Frontal cortex (tissue), 4 donors: Measurements from ENCODE around the gene DDI2. TPM values are rescaled to one million over a fixed set of nuclear protein-coding genes. Genes with fewer than 3 reads are reported as not detected.
"Not testable (repeated sequence)": the region's sequence is repeated elsewhere in the genome, so short reads cannot be mapped to it uniquely, and the experiment has no call there.

Experiments used
- DNase-seq, 2 donors: peaks; one replicate each; pipeline ENCODE4 v3.0.0; 2012; ENCODE audit warnings: low spot score in 2 of 2
- FAIRE-seq: peaks from 2 replicates; lab custom pipeline; 2012; peaks lifted over from hg19 to GRCh38; lab: Jason Lieb, UNC
- total RNA-seq: library from RNA; depleted of rRNA; stranded (reverse); fragments of >200 nt; gene quantifications from one replicate; pipeline ENCODE4 v1.2.3, GENCODE V29; 2014
- donor health status: control.
- donor health status: control.
- donor health status: control.

The DDI2 gene
- total RNA-seq, 1 donor from 2014 or later: 11.8 TPM

DNA sequence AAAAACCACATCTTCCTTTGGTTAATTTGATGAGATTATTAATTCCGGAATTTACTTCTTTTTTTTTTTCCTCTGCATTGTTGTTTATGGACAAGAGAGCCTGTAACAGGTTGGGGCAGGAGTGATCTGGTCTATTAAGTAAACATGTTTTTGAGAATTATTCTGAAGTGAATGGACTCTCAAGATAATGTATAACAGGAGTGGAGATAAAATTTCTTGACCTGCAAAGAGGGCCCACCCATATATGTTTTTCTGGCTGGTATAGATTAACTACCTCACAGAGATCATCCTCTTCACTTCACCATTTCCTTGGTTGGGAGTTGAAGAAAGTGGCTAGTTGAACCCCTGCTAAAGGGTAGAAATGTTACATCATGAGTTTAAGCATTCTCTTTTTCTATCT is 10.7 kb downstream of the DDI2 start:
- no peak for FAIRE-seq
- DNase-seq: no peak

GRCh38 chr1:15633756-15634420 is 16.6 kb downstream of the DDI2 start:
- DNase-seq (no peak), FAIRE-seq (no peak)

DNA sequence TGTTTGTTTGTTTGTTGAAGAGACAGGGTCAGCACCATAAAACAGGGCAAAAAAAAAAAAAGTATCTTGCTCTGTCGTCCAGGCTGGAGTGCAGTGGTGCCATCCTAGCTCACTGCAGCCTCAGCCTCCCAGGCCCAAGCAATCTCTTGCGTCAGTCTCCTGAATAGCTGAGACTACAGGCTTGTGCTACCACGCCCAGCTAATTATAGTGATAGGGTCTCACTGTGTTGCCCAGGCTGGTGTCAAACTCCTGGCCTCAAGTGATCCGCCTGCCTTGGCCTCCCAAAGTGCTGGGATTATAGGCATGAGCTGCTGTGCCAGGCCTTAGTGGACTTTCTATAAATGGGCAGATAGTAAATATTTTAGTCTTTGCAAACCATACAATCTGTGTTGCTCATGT is 19.2 kb downstream of the DDI2 start:
- DNase-seq (no peak), FAIRE-seq (no peak)

DNA sequence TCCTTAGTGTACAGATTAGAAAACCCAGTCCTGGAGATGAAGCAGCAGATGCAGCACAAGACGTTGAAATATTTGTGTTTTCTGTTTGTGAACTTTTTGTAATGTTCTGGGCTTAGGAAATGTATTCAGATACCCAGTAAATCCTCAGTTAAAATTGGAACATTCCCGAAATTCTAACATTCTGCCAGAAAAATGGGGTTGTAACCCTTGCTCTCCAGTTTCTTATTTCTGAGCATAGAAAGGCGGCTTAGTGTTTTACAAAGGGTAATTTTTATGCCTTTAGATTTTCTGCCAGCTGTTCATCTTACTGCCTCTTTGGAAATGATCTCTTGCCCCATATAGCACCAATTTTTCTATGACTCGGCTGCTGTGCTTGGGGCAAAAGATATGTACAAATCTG is 20.6 kb downstream of the DDI2 start:
- FAIRE-seq (no peak), DNase-seq (no peak)

DNA sequence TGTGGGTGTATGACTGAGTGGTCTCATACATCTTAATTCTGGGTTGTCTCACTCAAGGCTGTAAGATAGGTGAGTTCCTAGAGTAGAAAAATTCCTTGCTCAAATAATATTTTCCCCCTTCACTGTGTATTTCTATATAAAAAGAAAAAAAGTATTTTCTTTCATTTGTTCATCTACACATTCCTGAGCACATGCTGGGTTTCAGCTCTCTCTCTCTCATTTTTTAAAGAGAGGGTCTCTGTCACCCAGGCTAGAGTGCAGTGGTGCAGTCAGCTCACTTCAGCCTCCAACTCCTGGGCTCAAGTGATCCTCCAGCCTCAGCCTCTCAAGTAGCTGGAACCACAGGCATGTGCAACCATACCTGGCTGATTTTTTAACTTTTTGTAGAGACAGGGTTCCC is 22.0 kb downstream of the DDI2 start:
- DNase-seq: no peak
- no peak for FAIRE-seq

GRCh38 chr1:15639931-15640330 is 22.7 kb downstream of the DDI2 start:
- FAIRE-seq (no peak), DNase-seq (no peak)

DNA sequence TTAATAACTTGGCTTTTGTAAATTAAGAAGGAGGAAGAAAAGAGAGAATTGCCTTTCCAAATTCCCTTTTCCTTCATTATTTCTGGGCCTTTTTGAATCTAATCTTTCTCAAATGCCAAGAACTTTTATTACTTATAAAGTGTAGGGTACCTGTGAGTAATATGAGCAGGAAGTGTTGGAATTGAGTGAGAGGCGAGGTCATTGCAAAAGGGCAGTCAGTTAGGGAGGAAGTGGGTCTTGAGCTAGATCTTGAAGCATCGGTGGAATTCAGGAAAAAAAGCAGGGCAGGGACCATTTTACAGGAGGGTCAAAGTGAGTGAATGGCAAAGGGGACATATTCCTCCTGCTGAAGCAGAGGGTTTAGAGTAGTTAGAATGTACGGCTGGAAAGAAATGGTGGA is 23.4 kb downstream of the DDI2 start:
- no peak for FAIRE-seq
- DNase-seq: no peak

- FAIRE-seq: no peak
- no peak for DNase-seq
Measured at GRCh38 chr1:15649937-15650336, 32.7 kb downstream of the DDI2 start.

DNA sequence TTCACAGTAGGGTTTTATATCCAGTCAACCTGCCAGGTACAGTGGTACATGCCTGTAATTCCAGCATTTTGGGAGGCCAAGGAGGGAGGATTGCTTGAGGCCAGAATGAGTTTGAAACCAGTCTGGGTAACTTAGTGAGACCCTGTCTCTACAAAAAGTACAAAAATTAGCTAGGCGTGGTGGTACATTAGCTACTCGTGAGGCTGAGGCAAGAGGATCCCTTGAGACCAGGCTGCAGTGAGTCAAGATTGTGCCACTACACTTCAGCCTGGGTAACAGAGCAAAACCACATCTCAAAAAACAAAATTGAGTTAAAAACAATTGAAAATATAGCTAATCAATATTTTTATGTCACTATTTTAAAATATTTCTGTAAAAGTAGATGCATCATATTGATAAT is 33.2 kb downstream of the DDI2 start:
- FAIRE-seq (no peak), DNase-seq (no peak)

GRCh38 chr1:15652130-15652529 is 34.9 kb downstream of the DDI2 start:
- DNase-seq, FAIRE-seq: not testable (repeated sequence)

DNA sequence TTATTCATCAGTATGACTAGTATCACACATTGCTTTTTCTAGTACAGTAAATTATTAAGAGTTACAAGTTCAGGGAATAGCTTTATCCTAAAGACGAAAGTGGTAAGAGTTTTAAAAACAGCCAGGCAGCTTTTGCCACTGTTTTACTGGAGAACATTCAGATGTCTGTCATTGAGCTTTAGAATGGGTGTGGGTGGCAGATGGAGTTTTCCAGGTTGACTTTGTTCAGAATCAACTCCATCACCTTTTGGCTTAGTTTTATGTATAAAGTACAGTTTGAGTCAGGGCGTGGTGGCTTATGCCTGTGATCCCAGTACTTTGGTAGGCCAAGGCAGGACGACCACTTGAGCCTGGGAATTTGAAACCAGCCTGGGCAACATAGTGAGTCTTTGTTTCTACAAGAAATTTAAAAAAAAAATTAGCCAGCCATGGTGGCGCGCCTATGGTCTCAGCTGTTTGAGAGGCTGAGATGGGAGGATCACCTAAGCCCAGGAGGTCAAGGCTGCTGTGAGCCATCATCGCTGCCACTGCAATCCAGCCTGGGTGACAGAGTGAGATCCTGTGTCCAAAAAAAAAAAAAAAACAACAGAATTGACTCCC is 36.9 kb downstream of the DDI2 start:
- DNase-seq: no peak
- FAIRE-seq: no peak

DNA sequence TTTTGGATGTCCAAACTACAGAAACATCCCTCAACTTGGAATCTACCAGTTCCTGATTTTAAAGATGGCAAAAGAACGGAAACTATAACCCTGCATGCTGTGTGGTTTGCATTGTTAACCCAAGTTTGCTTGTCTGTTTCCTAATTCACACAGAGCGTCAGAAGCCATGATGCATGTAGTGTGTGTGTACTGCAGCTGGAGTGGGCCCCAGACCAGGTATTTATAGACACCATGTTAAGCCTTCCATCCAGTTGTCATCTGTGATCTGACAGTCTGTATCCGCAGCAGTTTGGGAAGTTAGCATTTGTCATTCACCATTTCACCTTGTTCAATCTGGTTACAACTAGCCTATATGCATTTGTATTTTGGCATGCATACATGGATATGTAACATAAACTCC is 39.2 kb downstream of the DDI2 start:
- FAIRE-seq (no peak), DNase-seq (no peak)

- DNase-seq (no peak), FAIRE-seq (no peak)
Measured at GRCh38 chr1:15657021-15657420, 39.8 kb downstream of the DDI2 start.

- no peak for FAIRE-seq
- DNase-seq: no peak
Measured at GRCh38 chr1:15660151-15660550, 42.9 kb downstream of the DDI2 start.

- FAIRE-seq (no peak), DNase-seq (no peak)
Measured at GRCh38 chr1:15662477-15662876, 45.2 kb downstream of the DDI2 start.

- DNase-seq (no peak), FAIRE-seq (no peak)
Measured at GRCh38 chr1:15663925-15664324, 46.7 kb downstream of the DDI2 start.

DNA sequence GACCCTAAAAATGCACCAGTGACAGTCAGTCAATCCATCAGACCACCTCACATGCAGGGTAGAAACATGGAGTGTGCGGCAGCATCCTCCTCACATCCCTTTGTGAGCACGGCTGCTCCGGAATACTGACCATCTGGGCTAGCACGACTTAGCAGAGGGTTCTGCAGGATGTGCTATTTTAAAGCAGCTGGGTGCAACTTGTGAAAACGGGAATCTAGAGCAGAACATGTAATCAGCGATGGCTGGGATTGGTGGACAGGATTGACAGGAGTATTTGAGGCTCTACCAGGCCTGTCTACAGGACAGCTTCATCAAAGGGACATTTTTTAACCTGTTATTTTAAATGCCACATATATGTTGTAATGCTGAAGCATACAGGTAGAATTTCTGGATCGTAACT is 50.1 kb downstream of the DDI2 start:
- DNase-seq: no peak
- FAIRE-seq: no peak

DNA sequence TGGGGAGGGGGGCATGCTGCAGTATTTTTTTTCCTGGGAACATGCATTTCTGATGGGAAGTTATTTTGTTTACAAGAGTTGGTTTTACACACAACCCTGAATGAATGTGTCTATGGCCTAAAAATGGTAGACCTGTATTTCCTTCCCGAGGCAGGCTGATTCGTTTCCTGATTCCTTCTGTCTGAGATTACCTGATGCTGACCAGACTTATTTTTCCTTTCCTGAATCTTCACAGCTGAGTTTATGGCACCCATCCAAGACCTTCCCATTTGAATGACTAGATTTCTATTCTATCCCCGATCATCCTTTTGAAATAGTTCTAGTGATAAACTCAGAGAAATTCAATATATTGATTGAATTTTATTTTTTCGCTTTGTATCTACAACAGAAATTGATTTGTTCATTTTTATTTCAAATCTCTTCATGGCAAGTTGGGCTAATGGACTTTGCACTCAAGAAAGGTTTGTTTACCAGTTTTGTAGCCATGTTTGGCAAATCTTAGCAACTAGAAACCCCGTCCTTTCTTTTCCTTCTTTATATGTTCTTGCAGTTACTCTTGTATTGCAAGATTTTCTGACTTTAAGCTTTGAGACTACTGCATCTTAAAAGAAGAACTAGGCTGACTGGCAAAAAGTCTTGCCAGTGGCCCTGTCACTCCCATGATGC is 51.0 kb downstream of the DDI2 start:
- DNase-seq (no peak), FAIRE-seq (no peak)

DNA sequence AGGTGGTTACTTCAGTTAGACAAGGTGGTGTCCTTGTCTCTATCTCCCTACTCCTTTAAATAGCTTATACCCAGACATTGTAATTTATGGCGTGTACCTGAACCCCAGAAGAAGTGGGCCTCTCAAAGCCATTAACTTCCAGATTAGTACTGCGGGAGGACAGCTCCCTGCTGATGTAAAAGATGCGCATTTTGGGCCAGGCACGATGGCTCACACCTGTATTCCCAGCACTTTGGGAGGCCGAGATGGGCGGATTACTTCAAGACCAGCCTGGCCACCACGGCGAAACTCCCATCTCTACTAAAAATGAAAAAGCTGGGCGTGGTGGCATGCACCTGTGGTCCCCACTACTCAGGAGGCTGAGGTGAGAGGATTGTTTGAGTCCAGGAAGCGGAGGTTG is 51.8 kb downstream of the DDI2 start:
- DNase-seq (no peak), FAIRE-seq (no peak)

DNA sequence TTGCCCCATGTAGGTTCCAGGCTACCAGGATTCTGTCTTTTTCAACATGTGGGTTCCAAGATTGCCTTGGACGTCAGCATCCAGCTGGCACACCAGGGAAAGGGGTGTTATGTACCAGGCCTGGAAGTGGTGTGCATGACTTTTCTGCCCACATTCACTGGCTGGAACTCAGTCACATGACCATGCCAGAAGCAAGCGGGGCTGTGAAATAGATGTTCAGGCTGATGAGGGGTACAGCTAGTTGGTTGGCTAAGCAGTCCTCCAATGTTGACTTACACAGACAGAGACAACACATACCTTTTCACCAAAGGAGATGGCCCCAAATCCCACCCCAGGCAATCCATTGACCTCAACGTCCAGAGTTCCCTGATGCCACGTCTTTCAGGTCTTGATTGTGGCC is 52.6 kb downstream of the DDI2 start:
- FAIRE-seq (no peak), DNase-seq (no peak)

DNA sequence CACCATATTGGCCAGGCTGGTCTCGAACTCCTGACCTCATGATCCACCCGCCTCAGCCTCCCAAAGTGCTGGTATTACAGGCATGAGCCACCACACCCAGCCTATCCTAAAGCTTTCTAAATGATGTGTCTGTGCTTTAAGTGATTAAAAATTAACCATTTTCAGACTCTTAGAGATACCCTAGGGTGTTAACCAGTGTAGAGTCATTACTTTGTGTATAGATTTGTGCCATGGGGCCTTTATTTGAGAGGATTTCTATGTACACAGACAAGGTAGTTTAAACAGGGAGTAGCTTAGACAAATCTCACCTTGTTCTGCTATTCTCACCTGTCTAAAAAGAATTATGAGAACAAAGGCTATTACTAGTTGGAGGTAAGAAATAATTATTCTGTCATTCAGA is 54.2 kb downstream of the DDI2 start:
- FAIRE-seq (no peak), DNase-seq (no peak)
